Bronchial epithelial cell (primary cell): ENCODE data around the gene MAP3K20. TPM values are rescaled to one million over a fixed set of nuclear protein-coding genes. Genes with fewer than 3 reads are reported as not detected.

Experiments used
- DNase-seq: peaks from one replicate; pipeline ENCODE4 v3.0.0-alpha.2; 2010; ENCODE audit warnings: low read depth
- FAIRE-seq: peaks from 2 replicates; lab custom pipeline; 2011; peaks lifted over from hg19 to GRCh38; lab: Jason Lieb, UNC
- H3K27me3 ChIP-seq: 2 replicates; pipeline ENCODE4 v1.5.1; 2011; ENCODE audit warnings: low read length; ENCODE audit not compliant: control insufficient read depth, insufficient read depth
- H3K36me3 ChIP-seq: 2 replicates; pipeline ENCODE4 v1.5.1; 2011; ENCODE audit warnings: low read length; ENCODE audit not compliant: control insufficient read depth, insufficient read depth
- H3K4me3 ChIP-seq: 2 replicates; pipeline ENCODE4 v1.5.1; 2011; ENCODE audit warnings: mild to moderate bottlenecking, low read depth, low read length, control low read depth
- total RNA-seq: library from RNA; depleted of rRNA; stranded (reverse); fragments of >200 nt; gene quantifications from 2 replicates; pipeline ENCODE4 v1.2.1, GENCODE V29; 2014
- TF ChIP-seq, protein P1 (sequence below): IDR thresholded peaks from 2 replicates; pipeline ENCODE4 v1.5.1; 2011; ENCODE audit warnings: mild to moderate bottlenecking, moderate library complexity, low read length, control low read depth, inconsistent platforms; ENCODE audit not compliant: insufficient read depth, severe bottlenecking

MAP3K20 gene
- total RNA-seq, 1 donor from 2014 or later = 43.2 TPM

DNA sequence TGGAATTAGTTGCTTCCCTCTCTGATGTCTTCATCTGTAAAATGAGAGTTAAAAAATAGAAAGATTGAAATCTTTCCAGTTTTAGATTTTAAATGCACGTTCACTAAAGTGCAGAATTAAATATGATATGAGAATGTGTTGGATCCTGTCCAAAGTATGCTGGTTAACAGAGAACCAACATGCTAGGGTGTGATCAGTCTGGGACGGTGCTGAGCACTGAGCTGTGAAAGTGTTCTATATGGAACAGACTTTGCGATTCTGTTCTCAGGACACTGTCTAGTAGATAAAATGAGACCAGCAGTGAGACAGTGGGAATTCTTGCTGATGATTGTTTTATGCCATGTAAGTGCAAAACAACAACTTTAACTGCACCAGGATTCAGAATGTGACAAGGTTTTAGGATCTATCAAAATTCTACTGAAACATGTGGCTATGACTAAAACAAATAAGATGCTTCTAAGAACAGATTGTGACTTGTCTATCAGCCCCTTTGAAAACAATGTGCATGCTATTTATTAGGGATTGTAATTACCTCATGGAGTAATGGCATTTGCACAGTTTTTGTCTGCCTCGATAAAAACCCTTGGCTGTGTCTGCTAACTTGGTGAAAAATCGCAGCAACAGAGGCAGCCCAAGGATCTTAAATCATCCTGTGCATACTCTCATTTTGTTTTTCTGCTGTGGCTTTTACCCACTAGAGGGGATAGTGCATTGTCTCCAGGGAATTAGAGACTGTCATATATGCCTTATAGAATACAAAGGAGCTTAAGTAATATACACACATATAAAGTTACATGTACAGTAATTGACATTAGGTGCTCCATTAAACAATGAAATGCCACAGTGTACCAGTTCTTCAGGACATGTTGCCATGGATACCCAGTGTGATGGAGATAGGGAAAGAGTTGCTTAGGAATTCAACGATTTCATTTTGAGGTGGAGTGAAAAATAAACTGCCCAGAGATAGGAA lies 55.1 kb downstream of the MAP3K20 start:
- DNase-seq = peak; percentile 64

DNA sequence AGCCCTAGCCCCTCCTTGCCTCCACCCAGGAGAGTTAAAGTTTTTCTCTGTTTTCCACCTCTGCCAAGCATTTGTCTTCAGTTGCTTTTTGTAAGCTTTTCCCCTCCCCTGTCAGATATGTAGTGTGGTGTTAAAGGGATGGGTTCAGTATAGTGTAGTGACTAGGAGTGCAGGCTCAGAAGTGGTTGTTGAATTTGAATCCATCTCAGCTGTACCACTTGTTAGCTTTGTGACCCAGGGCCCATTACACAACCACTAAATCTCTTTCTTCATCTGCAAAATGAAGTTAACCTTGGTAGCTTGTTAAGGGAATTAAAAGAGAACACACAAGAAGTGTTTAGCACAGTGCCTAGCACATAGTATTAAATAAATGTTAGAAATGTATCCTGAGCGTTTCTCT lies 56.9 kb downstream of the MAP3K20 start:
- no peaks in the 10 kb centered on the region for H3K36me3 ChIP-seq
- TF ChIP-seq, protein P1, sequence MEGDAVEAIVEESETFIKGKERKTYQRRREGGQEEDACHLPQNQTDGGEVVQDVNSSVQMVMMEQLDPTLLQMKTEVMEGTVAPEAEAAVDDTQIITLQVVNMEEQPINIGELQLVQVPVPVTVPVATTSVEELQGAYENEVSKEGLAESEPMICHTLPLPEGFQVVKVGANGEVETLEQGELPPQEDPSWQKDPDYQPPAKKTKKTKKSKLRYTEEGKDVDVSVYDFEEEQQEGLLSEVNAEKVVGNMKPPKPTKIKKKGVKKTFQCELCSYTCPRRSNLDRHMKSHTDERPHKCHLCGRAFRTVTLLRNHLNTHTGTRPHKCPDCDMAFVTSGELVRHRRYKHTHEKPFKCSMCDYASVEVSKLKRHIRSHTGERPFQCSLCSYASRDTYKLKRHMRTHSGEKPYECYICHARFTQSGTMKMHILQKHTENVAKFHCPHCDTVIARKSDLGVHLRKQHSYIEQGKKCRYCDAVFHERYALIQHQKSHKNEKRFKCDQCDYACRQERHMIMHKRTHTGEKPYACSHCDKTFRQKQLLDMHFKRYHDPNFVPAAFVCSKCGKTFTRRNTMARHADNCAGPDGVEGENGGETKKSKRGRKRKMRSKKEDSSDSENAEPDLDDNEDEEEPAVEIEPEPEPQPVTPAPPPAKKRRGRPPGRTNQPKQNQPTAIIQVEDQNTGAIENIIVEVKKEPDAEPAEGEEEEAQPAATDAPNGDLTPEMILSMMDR = no peak
- FAIRE-seq (no peak), DNase-seq (no peak)
- H3K4me3 ChIP-seq = no peak overlapping the region
- H3K27me3 ChIP-seq = no peaks in the 10 kb centered on the region

More for the DNA sequence above, 55.1 kb downstream of the MAP3K20 start:
- no peaks in the 10 kb centered on the region for H3K27me3 ChIP-seq
- no peak for FAIRE-seq
- no peak overlapping the region for H3K4me3 ChIP-seq
- TF ChIP-seq, protein P1 = no peak
- H3K36me3 ChIP-seq = no peaks in the 10 kb centered on the region

DNA sequence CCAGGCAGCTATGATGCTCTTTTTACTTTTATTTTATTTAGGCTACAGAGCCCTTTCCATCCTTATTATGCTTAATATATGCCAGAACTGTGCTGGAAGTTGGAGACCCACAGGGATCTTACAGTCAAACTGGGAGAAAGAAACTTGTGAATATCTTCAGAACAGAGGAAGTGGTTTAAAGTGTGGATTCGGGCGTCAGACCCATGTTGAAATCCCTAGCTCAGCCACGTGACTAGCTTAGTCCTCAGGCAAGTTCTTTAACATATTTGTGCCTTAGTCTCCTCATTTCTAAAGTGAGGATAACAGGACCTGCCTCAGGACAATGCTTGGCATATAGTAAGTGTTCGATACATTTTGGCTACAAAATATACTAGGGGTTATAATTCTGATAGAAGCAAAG lies 59.1 kb downstream of the MAP3K20 start:
- DNase-seq (no peak), FAIRE-seq (no peak)
- TF ChIP-seq, protein P1 = no peak
- Histone ChIP-seq H3K27me3 (no peaks in the 10 kb centered on the region), H3K4me3 (no peak overlapping the region), H3K36me3 (no peaks in the 10 kb centered on the region)

DNA sequence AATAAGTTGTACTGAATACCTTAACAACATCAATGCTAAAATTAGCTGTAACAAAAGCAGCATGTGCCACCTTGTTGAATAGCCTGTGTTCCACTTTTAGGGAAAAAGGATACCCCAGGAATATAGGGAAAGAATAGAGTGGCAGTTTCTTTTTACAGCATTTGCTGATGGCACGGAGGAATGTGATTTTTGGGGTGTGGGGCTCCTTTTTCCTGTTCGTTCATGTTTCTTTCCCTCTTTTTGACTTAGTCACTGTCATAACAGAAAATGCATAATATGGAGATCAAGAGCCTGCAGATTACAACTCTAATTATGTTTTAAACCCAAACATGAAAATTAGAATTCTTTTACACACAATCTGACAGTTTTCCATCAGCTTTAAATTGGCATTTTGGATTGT lies 60.4 kb downstream of the MAP3K20 start:
- TF ChIP-seq, protein P1 = no peak
- FAIRE-seq = no peak
- no peak overlapping the region for H3K4me3 ChIP-seq

DNA sequence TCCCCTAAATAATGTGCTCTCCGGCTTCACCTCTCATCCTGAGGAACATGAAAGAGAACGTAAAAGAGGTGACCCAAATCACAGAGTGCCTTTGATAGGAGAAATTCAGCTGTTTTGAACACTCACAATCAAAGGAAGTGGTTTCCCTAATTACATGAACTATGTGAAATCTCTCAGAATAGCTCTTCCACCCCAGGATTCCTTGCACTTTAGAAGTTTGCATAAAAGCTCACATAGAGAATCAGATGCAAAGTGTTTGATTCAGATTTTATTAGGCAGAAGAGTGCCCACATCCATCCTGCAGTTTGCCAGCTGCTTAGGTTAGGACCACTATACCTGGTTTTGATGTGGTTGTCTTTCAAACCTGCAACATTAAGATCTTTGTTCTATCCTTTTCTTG lies 61.0 kb downstream of the MAP3K20 start:
- no peaks in the 10 kb centered on the region for H3K36me3 ChIP-seq
- TF ChIP-seq, protein P1 = no peak
- H3K27me3 ChIP-seq = no peaks in the 10 kb centered on the region
- H3K4me3 ChIP-seq = no peak overlapping the region
- DNase-seq (no peak), FAIRE-seq (no peak)

More for the DNA sequence above, 60.4 kb downstream of the MAP3K20 start:
- H3K36me3 ChIP-seq = no peaks in the 10 kb centered on the region
- no peaks in the 10 kb centered on the region for H3K27me3 ChIP-seq
- DNase-seq = no peak
